GM12878 (cell line): ENCODE results near the gene NXN. TPM values are rescaled to one million over a fixed set of nuclear protein-coding genes. Genes with fewer than 3 reads are reported as not detected.

Experiments used
- ATAC-seq: fragments of 200-7000 bp; cut with Tn5 transposase; 3 replicates; pipeline ENCODE4 v1.9.1; 2020; ENCODE audit warnings: mild to moderate bottlenecking, moderate library complexity
- BruUV-seq: library from RNA; stranded (reverse); fragments of 400-500 nt; replicated peaks from 2 replicates; lab custom pipeline; 2021; lab: Mats Ljungman, UMichigan
- CTCF ChIA-PET: fragments of 300-600 bp; sonication (Branson Sonifier 250); formaldehyde crosslinking; extraction: SDS; loops from one replicate; lab custom pipeline; 2021; ENCODE audit warnings: inconsistent platforms; lab: Yijun Ruan, JAX
- POLR2A ChIA-PET: fragments of 350-600 bp; formaldehyde crosslinking; extraction: SDS; loops from one replicate; lab custom pipeline; 2021; ENCODE audit warnings: inconsistent platforms; lab: Charles Lee
- RAD21 ChIA-PET: fragments of 300-600 bp; sonication (Branson Sonifier 250); formaldehyde crosslinking; loops from one replicate; lab custom pipeline; 2023; ENCODE audit warnings: antibody characterized with exemption; ENCODE audit not compliant: unreplicated experiment; lab: Charles Lee
- SMC1A ChIA-PET: fragments of 300-600 bp; sonication (Branson Sonifier 250); formaldehyde crosslinking; loops from one replicate; lab custom pipeline; 2023; ENCODE audit not compliant: unreplicated experiment, uncharacterized antibody; lab: Charles Lee
- DNase-seq: peaks from one replicate; pipeline ENCODE4 v3.0.0-alpha.2; 2011; ENCODE audit warnings: low read depth, low spot score
- FAIRE-seq: peaks from 3 replicates; lab custom pipeline; 2011; peaks lifted over from hg19 to GRCh38; lab: Jason Lieb, UNC
- H2AFZ ChIP-seq: 2 replicates; pipeline ENCODE4 v1.6.0; 2011; ENCODE audit warnings: low read depth, low read length, control low read depth; ENCODE audit not compliant: control insufficient read depth
- H3K27ac ChIP-seq: 2 replicates; pipeline ENCODE4 v1.5.1; 2011; ENCODE audit warnings: control low read depth; ENCODE audit not compliant: control insufficient read depth, insufficient read depth
- H3K27me3 ChIP-seq, 2 experiments: replicated peaks in 1 of 2; 2 replicates each; pipeline versions ENCODE4 v1.6.0 to v1.6.1; 2011; ENCODE audit warnings: low read length in 1 of 2; ENCODE audit not compliant: control insufficient read depth in 2 of 2, insufficient read depth in 2 of 2
- H3K36me3 ChIP-seq, 2 experiments: 2 replicates each; pipeline ENCODE4 v1.5.1; 2011; ENCODE audit warnings: low read length in 1 of 2; ENCODE audit not compliant: control insufficient read depth in 2 of 2, insufficient read depth in 2 of 2
- H3K4me1 ChIP-seq: 2 replicates; pipeline ENCODE4 v1.6.1; 2011; ENCODE audit warnings: mild to moderate bottlenecking, low read length, moderate library complexity, mixed read lengths; ENCODE audit not compliant: control insufficient read depth, insufficient read depth
- H3K4me2 ChIP-seq: 2 replicates; pipeline ENCODE4 v1.6.0; 2011; ENCODE audit warnings: control low read depth; ENCODE audit not compliant: control insufficient read depth, insufficient read depth
- H3K4me3 ChIP-seq: fragments of 200-600 bp; sonication (generic); 2 replicates; pipeline ENCODE4 v1.5.1; 2016
- H3K79me2 ChIP-seq: 2 replicates; pipeline ENCODE4 v1.6.0; 2011; ENCODE audit warnings: low read length; ENCODE audit not compliant: control insufficient read depth, insufficient read depth
- H3K9ac ChIP-seq: 2 replicates; pipeline ENCODE4 v1.8.0; 2011; ENCODE audit warnings: low read length, control low read depth, mixed read lengths; ENCODE audit not compliant: control insufficient read depth, insufficient read depth
- H3K9me3 ChIP-seq: replicated peaks from 3 replicates; pipeline ENCODE4 v1.5.1; 2011; ENCODE audit warnings: mild to moderate bottlenecking, low read length; ENCODE audit not compliant: control insufficient read depth, insufficient read depth
- H4K20me1 ChIP-seq: 2 replicates; pipeline ENCODE4 v1.6.0; 2011; ENCODE audit not compliant: control insufficient read depth, insufficient read depth
- BCL11A ChIP-seq: IDR thresholded peaks from 2 replicates; pipeline ENCODE4 v1.6.1; 2011; ENCODE audit warnings: low read depth, low read length
- BHLHE40 ChIP-seq, 2 experiments: fragments of 450-650 bp in 1 of 2; IDR thresholded peaks; 2 replicates each; pipeline ENCODE4 v1.6.1; 2011 to 2017; ENCODE audit warnings: low read depth in 2 of 2, borderline replicate concordance in 1 of 2, improper control_type of control experiment in 1 of 2, low read length in 1 of 2, mild to moderate bottlenecking in 1 of 2
- EED ChIP-seq: sonication (generic); IDR thresholded peaks from 2 replicates; pipeline ENCODE4 v1.6.1; 2016; ENCODE audit warnings: antibody characterized with exemption, low read depth
- ETV6 ChIP-seq, 2 experiments: fragments of 450-650 bp in 1 of 2; IDR thresholded peaks in 1 of 2; conservative IDR thresholded peaks in 1 of 2; 2 replicates each; pipeline ENCODE4 v1.6.1; 2014; ENCODE audit warnings: antibody characterized with exemption in 1 of 2, borderline replicate concordance in 1 of 2, low read depth in 1 of 2, mild to moderate bottlenecking in 1 of 2, moderate library complexity in 1 of 2
- HDGF ChIP-seq: fragments of 450-650 bp; IDR thresholded peaks from 2 replicates; pipeline ENCODE4 v1.6.1; 2016; ENCODE audit warnings: antibody characterized with exemption
- HSF1 ChIP-seq: fragments of 150-350 bp; IDR thresholded peaks from 2 replicates; pipeline ENCODE4 v1.6.1; 2014; ENCODE audit warnings: mild to moderate bottlenecking, low read depth, low read length
- MXI1 ChIP-seq: fragments of 150-350 bp; IDR thresholded peaks from 2 replicates; pipeline ENCODE4 v1.6.1; 2011; ENCODE audit warnings: low read depth, mild to moderate bottlenecking, inconsistent platforms, low read length, improper control_type of control experiment
- NBN ChIP-seq: fragments of 450-650 bp; IDR thresholded peaks from 2 replicates; pipeline ENCODE4 v1.6.1; 2016
- POU2F2 ChIP-seq: IDR thresholded peaks from 3 replicates; pipeline ENCODE4 v1.6.1; 2011; ENCODE audit warnings: low read depth, mild to moderate bottlenecking, low read length, borderline replicate concordance
- RAD51 ChIP-seq: fragments of 450-650 bp; IDR thresholded peaks from 2 replicates; pipeline ENCODE4 v1.6.1; 2016; ENCODE audit warnings: moderate library complexity, mild to moderate bottlenecking, inconsistent platforms
- SUZ12 ChIP-seq: fragments of 200-600 bp; sonication (generic); IDR thresholded peaks from one replicate; pipeline ENCODE4 v1.6.1; 2018; ENCODE audit warnings: antibody characterized with exemption, mild to moderate bottlenecking; ENCODE audit not compliant: unreplicated experiment
- WRNIP1 ChIP-seq: IDR thresholded peaks from 2 replicates; pipeline ENCODE4 v1.6.1; 2011; ENCODE audit warnings: low read depth, low read length, improper control_type of control experiment, borderline replicate concordance
- WGBS: methylation state at CpG from one replicate; pipeline ENCODE4 v1.1.6; 2016; ENCODE audit warnings: low lambda C conversion rate; ENCODE audit not compliant: insufficient replicate concordance, insufficient coverage; ENCODE audit errors: missing lambda C conversion rate; 5-methylcytosine and 5-hydroxymethylcytosine counted together
- in situ Hi-C: fragments of 300-500 bp; cut with MboI; formaldehyde crosslinking; loops from 9 replicates; pipeline ENCODE4 v1.14.3; 2018; ENCODE audit warnings: mixed read lengths
- intact Hi-C: fragments of 100-400 bp; cut with micrococcal nuclease; formaldehyde crosslinking; loops from one replicate; pipeline ENCODE4 v1.14.2; 2022; ENCODE audit not compliant: unreplicated experiment
- polyA plus RNA-seq, 11 experiments: library from polyadenylated mRNA; depleted of rRNA in 4 of 11; unstranded in 6 of 11; stranded (reverse) in 5 of 11; fragments of >200 nt; fragmentation: Nextera tagmentation in 4 of 11; fragmentation: Illumina TruSeq in 1 of 11; extraction: Ambion mirVana in 4 of 11; extraction: Trizol in 1 of 11; gene quantifications; 1 replicate in 1 of 11; 2 replicates in 10 of 11; pipeline versions ENCODE4 v1.2.1 to v1.2.3, GENCODE V29; 2011 to 2016; ENCODE audit warnings: inconsistent platforms in 2 of 11, missing spikeins in 2 of 11, low read depth in 1 of 11
- total RNA-seq, 4 experiments: library from RNA; depleted of rRNA in 3 of 4; stranded (reverse); fragments of >200 nt in 3 of 4; fragmentation: Illumina TruSeq in 1 of 4; extraction: Trizol in 1 of 4; gene quantifications; 2 replicates each; pipeline versions ENCODE4 v1.2.1 to v1.2.3, GENCODE V29; 2013 to 2021

The NXN gene
- total and polyA plus RNA-seq, 10 of the 15 experiments (the other 5 are each of a cell fraction or from before 2014, with no cell fraction given), result 0.04 to 1.2 (median 0.30) TPM

DNA sequence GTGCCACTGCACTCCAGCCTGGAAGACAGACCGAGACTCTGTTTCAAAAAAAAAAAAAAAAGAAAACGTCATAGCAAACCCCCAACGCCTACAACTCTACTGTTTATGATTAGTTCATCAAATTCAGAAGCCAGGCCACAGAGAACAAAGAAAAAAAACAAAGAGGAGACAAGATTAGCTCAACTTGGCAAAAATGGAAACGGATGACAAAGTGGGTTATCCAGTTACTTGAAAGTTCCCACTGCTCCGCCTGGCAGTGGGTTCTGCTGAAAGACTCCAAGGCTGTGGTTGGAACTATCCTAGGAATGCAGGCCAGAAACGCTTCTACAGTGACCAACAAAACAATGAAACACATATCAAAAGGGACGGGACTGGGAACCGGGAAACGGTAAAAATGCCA, 144.3 kb downstream of the NXN start:
- no peaks in the 10 kb centered on the region for H3K27me3 ChIP-seq
- FAIRE-seq (no peak), DNase-seq (no peak)
- no peak overlapping the region for H3K4me3 ChIP-seq
- intact Hi-C loops, result no loop called here
- BruUV-seq, result no TSS peak
- no peaks in the 10 kb centered on the region for H3K36me3 ChIP-seq
- no peaks in the 10 kb centered on the region for H4K20me1 ChIP-seq
- WGBS, result 61% methylated on average over 7 of the region's 9 CpGs
- POLR2A ChIA-PET, result no interaction called here
- H3K4me2 ChIP-seq, result no peak overlapping the region
- no peaks in the 10 kb centered on the region; the same call in 2 of the 3 replicates for H3K9me3 ChIP-seq
- TF ChIP-seq SUZ12, result no peak
- TF ChIP-seq, all 136 proteins: peak for 0
- CTCF ChIA-PET, result no interaction called here
- in situ Hi-C loops, result no loop called here
- no peaks in the 10 kb centered on the region for H3K79me2 ChIP-seq
- RAD21 ChIA-PET, result no interaction called here
- no peak for ATAC-seq
- no peak overlapping the region for H2AFZ ChIP-seq
- no peak overlapping the region for H3K27ac ChIP-seq
- SMC1A ChIA-PET, result no interaction called here
- no peaks in the 10 kb centered on the region for H3K4me1 ChIP-seq
- H3K9ac ChIP-seq, result no peak overlapping the region

DNA sequence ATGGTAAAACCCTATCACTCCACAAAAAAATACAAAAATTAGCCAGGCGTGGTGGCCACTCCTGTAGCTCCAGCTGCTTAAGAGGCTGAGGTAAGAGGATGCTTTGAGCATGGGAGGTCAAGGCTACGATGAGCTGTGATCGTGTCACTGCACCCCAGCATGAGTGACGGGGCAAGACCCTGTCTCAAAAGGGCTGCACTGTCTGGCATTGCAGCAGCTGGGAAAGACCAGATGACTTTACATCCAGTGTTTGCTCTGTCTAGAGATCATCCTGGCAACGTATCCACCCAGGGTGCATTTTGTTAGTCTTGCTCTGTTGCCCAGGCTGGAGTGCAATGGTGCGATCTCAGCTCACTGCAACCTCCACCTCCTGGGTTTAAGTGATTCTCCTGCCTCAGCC, 145.4 kb downstream of the NXN start:
- no peaks in the 10 kb centered on the region for H3K79me2 ChIP-seq
- no peak for TF ChIP-seq WRNIP1
- TF ChIP-seq ETV6 (conservative IDR thresholded peaks at IDR 0.05 in 1 of 2, IDR thresholded peaks at IDR 0.05 in 1 of 2; ENCODE audit: borderline replicate concordance in 1 of 2, low read depth in 1 of 2), result no peak
- no peak for TF ChIP-seq BCL11A
- TF ChIP-seq RAD51, result no peak
- TF ChIP-seq EED, result no peak
- TF ChIP-seq HSF1, result no peak
- TF ChIP-seq POU2F2, result no peak
- TF ChIP-seq NBN, result no peak
- no peak for TF ChIP-seq MXI1
- no peak for TF ChIP-seq BHLHE40 (IDR thresholded peaks at IDR 0.05; ENCODE audit: borderline replicate concordance in 1 of 2, low read depth in 2 of 2, low read length in 1 of 2)
- no peak for TF ChIP-seq HDGF
- TF ChIP-seq, all 136 proteins: peak for 0
- no peaks in the 10 kb centered on the region for H3K27me3 ChIP-seq
- in situ Hi-C loops (no loop called here), intact Hi-C loops (no loop called here)
- no peaks in the 10 kb centered on the region for H4K20me1 ChIP-seq
- ChIA-PET SMC1A (no interaction called here), CTCF (no interaction called here), RAD21 (interaction anchor here (0.6 kb wide), 1 partner anchor 63 kb away, joined by 3 read pairs; no protein-coding TSS in a partner anchor), POLR2A (no interaction called here)
- no peak for FAIRE-seq
- DNase-seq, result no peak
- H3K9ac ChIP-seq, result no peak overlapping the region
- H2AFZ ChIP-seq, result no peak overlapping the region
- no peak overlapping the region for H3K4me2 ChIP-seq
- no peak overlapping the region for H3K27ac ChIP-seq
- no peak overlapping the region for H3K4me3 ChIP-seq
- 45% methylated on average over 6 of the region's 6 CpGs for WGBS
- BruUV-seq, result no TSS peak
- no peaks in the 10 kb centered on the region for H3K36me3 ChIP-seq
- H3K9me3 ChIP-seq, result no peaks in the 10 kb centered on the region; the same call in 2 of the 3 replicates
- no peaks in the 10 kb centered on the region for H3K4me1 ChIP-seq
- ATAC-seq, result no peak
